Smooth muscle cell (in vitro differentiated cells): Measurements from ENCODE around the gene SCLY. TPM values are rescaled to one million over a fixed set of nuclear protein-coding genes. Genes with fewer than 3 reads are reported as not detected.

Source experiments
- DNase-seq: peaks from one replicate; lab custom pipeline; 2025; ENCODE audit not compliant: unreplicated experiment; lab: John Stamatoyannopoulos, UW
- H2AFZ ChIP-seq: fragments of 200-600 bp; sonication (generic); 2 replicates; pipeline ENCODE4 v1.6.0; 2016; ENCODE audit warnings: antibody characterized with exemption, low read depth, mild to moderate bottlenecking
- H3F3A ChIP-seq: fragments of 200-600 bp; sonication (generic); 2 replicates; pipeline ENCODE4 v1.6.0; 2017; ENCODE audit warnings: antibody characterized with exemption, low read depth
- H3K27ac ChIP-seq: fragments of 200-600 bp; sonication (generic); 2 replicates; pipeline ENCODE4 v1.5.1; 2016; ENCODE audit warnings: low read depth, mild to moderate bottlenecking
- H3K27me3 ChIP-seq: fragments of 200-600 bp; sonication (generic); 2 replicates; pipeline ENCODE4 v1.6.1; 2016; ENCODE audit warnings: low read depth, mild to moderate bottlenecking
- H3K36me3 ChIP-seq: fragments of 200-600 bp; sonication (generic); 2 replicates; pipeline ENCODE4 v1.5.1; 2016; ENCODE audit warnings: low read depth
- H3K4me1 ChIP-seq: fragments of 200-600 bp; sonication (generic); 2 replicates; pipeline ENCODE4 v1.5.1; 2016; ENCODE audit warnings: low read depth
- H3K4me2 ChIP-seq: fragments of 200-600 bp; sonication (generic); 2 replicates; pipeline ENCODE4 v1.6.0; 2016; ENCODE audit warnings: mild to moderate bottlenecking
- H3K4me3 ChIP-seq: fragments of 200-600 bp; sonication (generic); 2 replicates; pipeline ENCODE4 v1.5.1; 2016; ENCODE audit warnings: mild to moderate bottlenecking
- H3K79me2 ChIP-seq: fragments of 200-600 bp; sonication (generic); 2 replicates; pipeline ENCODE4 v1.6.0; 2016; ENCODE audit warnings: low read depth, mild to moderate bottlenecking
- H3K9ac ChIP-seq: fragments of 200-600 bp; sonication (generic); 2 replicates; pipeline ENCODE4 v1.6.0; 2016; ENCODE audit warnings: low read depth
- H3K9me3 ChIP-seq: fragments of 200-600 bp; sonication (generic); replicated peaks from 2 replicates; pipeline ENCODE4 v1.5.1; 2016; ENCODE audit warnings: low read depth
- H4K20me1 ChIP-seq: fragments of 200-600 bp; sonication (generic); 2 replicates; pipeline ENCODE4 v1.6.0; 2016; ENCODE audit warnings: low read depth
- CTCF ChIP-seq: fragments of 200-600 bp; sonication (generic); IDR thresholded peaks from 2 replicates; pipeline ENCODE4 v1.5.1; 2017; ENCODE audit warnings: borderline replicate concordance, mild to moderate bottlenecking, antibody characterized with exemption; ENCODE audit not compliant: insufficient read depth, poor library complexity, severe bottlenecking
- WGBS: methylation state at CpG from one replicate; pipeline ENCODE4 v1.1.7; 2016; ENCODE audit warnings: low lambda C conversion rate; 5-methylcytosine and 5-hydroxymethylcytosine counted together
- polyA plus RNA-seq: library from polyadenylated mRNA; unstranded; fragments of >200 nt; fragmentation: Nextera tagmentation; extraction: Ambion mirVana; gene quantifications from 2 replicates; pipeline ENCODE4 v1.2.1, GENCODE V29; 2016
- total RNA-seq: library from RNA; depleted of rRNA; stranded (reverse); fragments of >200 nt; gene quantifications from 2 replicates; pipeline ENCODE4 v1.2.3, GENCODE V29; 2014

The SCLY gene
- total and polyA plus RNA-seq, 2 experiments from 2014 or later = 7.6 to 12.9 TPM

- H3K27ac ChIP-seq = no peak overlapping the region
- H3K4me3 ChIP-seq = no peak overlapping the region
- no peaks in the 10 kb centered on the region for H3K79me2 ChIP-seq
- DNase-seq = no peak
- 78% methylated on average over 4 of the region's 13 CpGs for WGBS
- H3K9me3 ChIP-seq = no peaks in the 10 kb centered on the region
- H3F3A ChIP-seq = no peaks in the 10 kb centered on the region
- TF ChIP-seq CTCF = no peak
- H3K27me3 ChIP-seq = no peaks in the 10 kb centered on the region
- no peak overlapping the region for H2AFZ ChIP-seq
- H3K9ac ChIP-seq = no peak overlapping the region
- no peaks in the 10 kb centered on the region for H4K20me1 ChIP-seq
- H3K36me3 ChIP-seq = no peaks in the 10 kb centered on the region
- H3K4me1 ChIP-seq = no peaks in the 10 kb centered on the region
- H3K4me2 ChIP-seq = no peak overlapping the region
Measured at GRCh38 chr2:238106339-238106697, 45.5 kb downstream of the SCLY start.

GRCh38 chr2:238106698-238107524 lies 46.1 kb downstream of the SCLY start:
- no peaks in the 10 kb centered on the region for H3K4me1 ChIP-seq
- no peak overlapping the region for H3K27ac ChIP-seq
- 87% methylated on average over 28 of the region's 28 CpGs for WGBS
- H3K9me3 ChIP-seq = peaks cover under 1% of the 10 kb centered on the region
- H2AFZ ChIP-seq = no peak overlapping the region
- no peak overlapping the region for H3K4me3 ChIP-seq
- TF ChIP-seq CTCF = no peak
- H3K36me3 ChIP-seq = no peaks in the 10 kb centered on the region
- no peaks in the 10 kb centered on the region for H4K20me1 ChIP-seq
- H3F3A ChIP-seq = no peaks in the 10 kb centered on the region
- DNase-seq = no peak
- no peak overlapping the region for H3K9ac ChIP-seq
- no peaks in the 10 kb centered on the region for H3K27me3 ChIP-seq
- H3K79me2 ChIP-seq = no peaks in the 10 kb centered on the region
- H3K4me2 ChIP-seq = no peak overlapping the region

GRCh38 chr2:238107525-238108422 lies 47.0 kb downstream of the SCLY start:
- no peaks in the 10 kb centered on the region for H3K79me2 ChIP-seq
- 92% methylated on average over 28 of the region's 28 CpGs for WGBS
- no peaks in the 10 kb centered on the region for H3K4me1 ChIP-seq
- no peak overlapping the region for H2AFZ ChIP-seq
- no peak overlapping the region for H3K27ac ChIP-seq
- no peaks in the 10 kb centered on the region for H3K27me3 ChIP-seq
- H4K20me1 ChIP-seq = no peaks in the 10 kb centered on the region
- H3K4me3 ChIP-seq = no peak overlapping the region
- H3K4me2 ChIP-seq = no peak overlapping the region
- H3F3A ChIP-seq = no peaks in the 10 kb centered on the region
- no peak overlapping the region for H3K9ac ChIP-seq
- no peak for TF ChIP-seq CTCF
- no peak for DNase-seq
- H3K9me3 ChIP-seq = peaks cover 6% of the 10 kb centered on the region
- H3K36me3 ChIP-seq = no peaks in the 10 kb centered on the region
